Fibroblast of lung (primary cell): Measurements from ENCODE around the gene PLAA. TPM values are rescaled to one million over a fixed set of nuclear protein-coding genes. Genes with fewer than 3 reads are reported as not detected.

Experiments used
- DNase-seq, 2 donors: peaks; one replicate each; pipeline versions ENCODE4 v3.0.0 to v3.0.0-alpha.2; 2010; ENCODE audit warnings: low read depth in 2 of 2
- H2AFZ ChIP-seq: 2 replicates; pipeline ENCODE4 v1.5.1; 2012; ENCODE audit warnings: low read length, control low read depth, inconsistent platforms
- H3K27ac ChIP-seq: 2 replicates; pipeline ENCODE4 v1.5.1; 2011; ENCODE audit warnings: low read length, control low read depth; ENCODE audit not compliant: insufficient read depth
- H3K27me3 ChIP-seq: 2 replicates; pipeline ENCODE4 v1.5.1; 2011; ENCODE audit warnings: mild to moderate bottlenecking, low read length; ENCODE audit not compliant: control insufficient read depth, insufficient read depth
- H3K36me3 ChIP-seq: 2 replicates; pipeline ENCODE4 v1.5.1; 2011; ENCODE audit warnings: low read length; ENCODE audit not compliant: control insufficient read depth, insufficient read depth
- H3K4me1 ChIP-seq: 2 replicates; pipeline ENCODE4 v1.5.1; 2011; ENCODE audit warnings: low read length; ENCODE audit not compliant: control insufficient read depth, insufficient read depth; ENCODE audit errors: extremely low read depth
- H3K4me2 ChIP-seq: 2 replicates; pipeline ENCODE4 v1.5.1; 2011; ENCODE audit warnings: low read length, control low read depth; ENCODE audit not compliant: insufficient read depth; ENCODE audit errors: extremely low read depth
- H3K4me3 ChIP-seq, 4 experiments: fragments of 200-600 bp in 1 of 4; sonication (generic) in 1 of 4; replicated peaks in 1 of 4; 2 replicates each; pipeline ENCODE4 v1.5.1; 2011 to 2016; ENCODE audit warnings: low read length in 4 of 4, low read depth in 3 of 4, mild to moderate bottlenecking in 3 of 4, control low read depth in 2 of 4, inconsistent platforms in 1 of 4, mixed read lengths in 1 of 4; ENCODE audit not compliant: insufficient read depth in 1 of 4; ENCODE audit errors: control extremely low read depth in 1 of 4
- H3K79me2 ChIP-seq: 2 replicates; pipeline ENCODE4 v1.5.1; 2012; ENCODE audit warnings: mild to moderate bottlenecking, low read length, inconsistent platforms; ENCODE audit not compliant: control insufficient read depth, insufficient read depth
- H3K9ac ChIP-seq: 2 replicates; pipeline ENCODE4 v1.5.1; 2011; ENCODE audit warnings: mild to moderate bottlenecking, low read length, control low read depth; ENCODE audit not compliant: insufficient read depth
- H3K9me3 ChIP-seq: 2 replicates; pipeline ENCODE4 v1.5.1; 2012; ENCODE audit warnings: low read depth, low read length; ENCODE audit not compliant: control insufficient read depth, insufficient read depth
- H4K20me1 ChIP-seq: 2 replicates; pipeline ENCODE4 v1.5.1; 2011; ENCODE audit warnings: low read length; ENCODE audit not compliant: control insufficient read depth, insufficient read depth; ENCODE audit errors: extremely low read depth
- CTCF ChIP-seq, 2 donors: IDR thresholded peaks in 1 of 2; conservative IDR thresholded peaks in 1 of 2; 1 replicate in 1 of 2; 2 replicates in 1 of 2; pipeline ENCODE4 v1.5.1; 2011 to 2012; ENCODE audit warnings: low read length in 2 of 2, control low read depth in 1 of 2, inconsistent platforms in 1 of 2, low read depth in 1 of 2, mild to moderate bottlenecking in 1 of 2
- EZH2 ChIP-seq: IDR thresholded peaks from 2 replicates; pipeline ENCODE4 v1.5.1; 2012; ENCODE audit warnings: low read length, control low read depth, mild to moderate bottlenecking; ENCODE audit errors: missing control alignments
- polyA plus RNA-seq, 2 donors: library from polyadenylated mRNA; depleted of rRNA in 1 of 2; stranded (reverse) in 1 of 2; unstranded in 1 of 2; fragments of >200 nt; gene quantifications; 2 replicates each; pipeline ENCODE4 v1.2.1, GENCODE V29; 2011 to 2012; ENCODE audit warnings: missing spikeins in 1 of 2
- total RNA-seq: library from RNA; depleted of rRNA; stranded (reverse); fragments of >200 nt; gene quantifications from 2 replicates; pipeline ENCODE4 v1.2.1, GENCODE V29; 2014

PLAA gene
- total and polyA plus RNA-seq, 2 donors (not counting 1 experiment from before 2014, with no cell fraction given) = 29.2 to 38.1 TPM

- peaks cover 13% of the 10 kb centered on the region for H3K36me3 ChIP-seq
- no peaks in the 10 kb centered on the region for H3K9me3 ChIP-seq
- DNase-seq = no peak
- peaks cover 2% of the 10 kb centered on the region for H3K79me2 ChIP-seq
- no peak overlapping the region for H3K4me3 ChIP-seq
- no peaks in the 10 kb centered on the region for H3K27me3 ChIP-seq
- H4K20me1 ChIP-seq = no peaks in the 10 kb centered on the region
- no peak overlapping the region for H3K4me2 ChIP-seq
- no peak overlapping the region for H3K27ac ChIP-seq
- TF ChIP-seq EZH2 = no peak
- no peak for TF ChIP-seq CTCF (conservative IDR thresholded peaks at IDR 0.05 in 1 of 2, IDR thresholded peaks at IDR 0.05 in 1 of 2; ENCODE audit: low read depth in 1 of 2, low read length in 2 of 2)
- no peak overlapping the region for H3K9ac ChIP-seq
- H2AFZ ChIP-seq = no peak overlapping the region
- H3K4me1 ChIP-seq = no peaks in the 10 kb centered on the region
Measured at GRCh38 chr9:26925609-26926008, 21.4 kb downstream of the PLAA start.

GRCh38 chr9:26919698-26920097 is 27.3 kb downstream of the PLAA start:
- Histone ChIP-seq H3K4me3 (no peak overlapping the region), H3K36me3 (peaks cover 10% of the 10 kb centered on the region), H3K9me3 (no peaks in the 10 kb centered on the region), H3K79me2 (no peaks in the 10 kb centered on the region), H3K4me1 (no peaks in the 10 kb centered on the region), H2AFZ (no peak overlapping the region), H3K9ac (no peak overlapping the region), H3K4me2 (no peak overlapping the region), H3K27ac (no peak overlapping the region), H4K20me1 (no peaks in the 10 kb centered on the region), H3K27me3 (no peaks in the 10 kb centered on the region)
- TF ChIP-seq EZH2 (no peak), CTCF (conservative IDR thresholded peaks at IDR 0.05 in 1 of 2, IDR thresholded peaks at IDR 0.05 in 1 of 2; ENCODE audit: low read depth in 1 of 2, low read length in 2 of 2) (no peak)
- DNase-seq = no peak

- Histone ChIP-seq H3K27me3 (no peaks in the 10 kb centered on the region), H3K27ac (no peak overlapping the region), H3K79me2 (no peaks in the 10 kb centered on the region), H3K4me2 (no peak overlapping the region), H4K20me1 (no peaks in the 10 kb centered on the region), H3K9ac (no peak overlapping the region), H3K4me1 (no peaks in the 10 kb centered on the region), H2AFZ (no peak overlapping the region), H3K4me3 (no peak overlapping the region), H3K9me3 (no peaks in the 10 kb centered on the region), H3K36me3 (peaks cover 8% of the 10 kb centered on the region)
- no peak for TF ChIP-seq EZH2
- TF ChIP-seq CTCF (conservative IDR thresholded peaks at IDR 0.05 in 1 of 2, IDR thresholded peaks at IDR 0.05 in 1 of 2; ENCODE audit: low read depth in 1 of 2, low read length in 2 of 2) = no peak
- DNase-seq = no peak
Measured at GRCh38 chr9:26913138-26913668, 33.8 kb downstream of the PLAA start.
